ENCODE measurements around the gene SBSN. TPM values are rescaled to one million over a fixed set of nuclear protein-coding genes. Genes with fewer than 3 reads are reported as not detected.

SBSN gene
- total and polyA plus RNA-seq, 12 donors: 0.20 TPM; not detected in 11

DNA sequence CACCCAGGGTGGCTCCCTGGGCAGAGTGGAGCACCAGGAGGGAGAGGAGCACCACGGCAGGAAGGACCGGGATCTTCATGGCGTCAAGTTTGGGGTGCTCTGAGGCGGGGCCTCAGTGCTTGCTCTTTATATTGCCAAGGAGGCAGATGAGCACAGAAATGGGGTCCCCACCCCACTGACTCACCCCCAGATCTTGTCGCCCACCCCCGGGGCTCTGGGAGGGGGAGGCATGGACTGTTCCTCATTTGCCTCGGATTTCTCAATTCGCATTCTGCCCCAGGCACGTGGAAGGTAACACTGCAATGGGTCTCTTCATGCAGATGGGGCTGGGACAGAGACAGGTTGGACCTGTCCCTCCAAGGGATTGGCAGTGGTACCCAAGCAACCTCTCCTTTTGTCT, 37.7 kb downstream of the SBSN start, which contains the start of gene KRTDAP:
KRTDAP (minus strand) TSS at position 101 of the 400 bp plus-strand sequence; CDS start at position 79, 22 bp downstream.
- H3K36me3 ChIP-seq: no peaks in the 10 kb centered on the region
- WGBS, 2 donors: 79 to 85% methylated on average over 9 of the region's 9 CpGs
- ATAC-seq: no peak
- H3K9me3 ChIP-seq: no peaks in the 10 kb centered on the region
- no peak for DNase-seq
- TF ChIP-seq, protein P1, sequence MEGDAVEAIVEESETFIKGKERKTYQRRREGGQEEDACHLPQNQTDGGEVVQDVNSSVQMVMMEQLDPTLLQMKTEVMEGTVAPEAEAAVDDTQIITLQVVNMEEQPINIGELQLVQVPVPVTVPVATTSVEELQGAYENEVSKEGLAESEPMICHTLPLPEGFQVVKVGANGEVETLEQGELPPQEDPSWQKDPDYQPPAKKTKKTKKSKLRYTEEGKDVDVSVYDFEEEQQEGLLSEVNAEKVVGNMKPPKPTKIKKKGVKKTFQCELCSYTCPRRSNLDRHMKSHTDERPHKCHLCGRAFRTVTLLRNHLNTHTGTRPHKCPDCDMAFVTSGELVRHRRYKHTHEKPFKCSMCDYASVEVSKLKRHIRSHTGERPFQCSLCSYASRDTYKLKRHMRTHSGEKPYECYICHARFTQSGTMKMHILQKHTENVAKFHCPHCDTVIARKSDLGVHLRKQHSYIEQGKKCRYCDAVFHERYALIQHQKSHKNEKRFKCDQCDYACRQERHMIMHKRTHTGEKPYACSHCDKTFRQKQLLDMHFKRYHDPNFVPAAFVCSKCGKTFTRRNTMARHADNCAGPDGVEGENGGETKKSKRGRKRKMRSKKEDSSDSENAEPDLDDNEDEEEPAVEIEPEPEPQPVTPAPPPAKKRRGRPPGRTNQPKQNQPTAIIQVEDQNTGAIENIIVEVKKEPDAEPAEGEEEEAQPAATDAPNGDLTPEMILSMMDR (IDR thresholded peaks at IDR 0.05): no peak
- intact Hi-C loops (cut with DNase I): loop anchor here in 3 of 10 donors (5.0 to 10.0 kb wide), 3 partner anchors 136 to 216 kb away; partner anchors contain the start of gene FFAR3 (in 1 of the 3)
- peaks cover 0 to 4% (median 3%) of the 10 kb centered on the region in 9 donors for H3K4me1 ChIP-seq
- H3K4me3 ChIP-seq: no peak within 1 kb of the TSS
- H3K27ac ChIP-seq: no peak within 1 kb of the TSS
- H3K27me3 ChIP-seq: peaks cover 0 to 34% (median 15%) of the 10 kb centered on the region in 7 donors

DNA sequence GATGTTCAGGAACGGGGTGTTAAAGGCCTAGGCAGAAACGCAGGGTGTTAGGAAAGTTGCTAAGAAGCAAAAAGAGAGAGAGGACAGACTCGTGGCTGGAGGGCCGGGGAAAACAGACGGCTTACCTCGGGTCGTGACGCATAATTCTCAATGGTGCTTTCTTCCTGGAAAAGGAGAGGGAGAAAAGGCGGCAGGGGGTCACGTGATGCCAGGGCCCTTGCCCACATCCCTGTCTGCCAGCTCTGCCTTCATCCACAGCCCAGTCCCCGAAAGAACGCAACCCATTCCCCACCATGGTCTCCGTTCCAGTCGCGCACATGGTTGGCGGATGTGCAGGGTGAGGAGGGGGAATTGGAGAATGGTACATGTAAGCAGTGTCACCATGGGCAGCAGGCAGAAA, 39.4 kb downstream of the SBSN start:
- Histone ChIP-seq H3K9me3 (no peaks in the 10 kb centered on the region), H3K4me1 (no peaks in the 10 kb centered on the region), H3K4me3 (no peak overlapping the region), H3K27ac (no peak overlapping the region), H3K36me3 (no peaks in the 10 kb centered on the region), H3K27me3 (peaks cover 0 to 34% (median 15%) of the 10 kb centered on the region in 7 donors)
- TF ChIP-seq, protein P1 (IDR thresholded peaks at IDR 0.05): no peak
- DNase-seq (no peak), ATAC-seq (no peak)
- intact Hi-C loops (cut with DNase I): no loop called here
- 86 to 92% methylated on average over 16 of the region's 16 CpGs for WGBS, 2 donors

DNA sequence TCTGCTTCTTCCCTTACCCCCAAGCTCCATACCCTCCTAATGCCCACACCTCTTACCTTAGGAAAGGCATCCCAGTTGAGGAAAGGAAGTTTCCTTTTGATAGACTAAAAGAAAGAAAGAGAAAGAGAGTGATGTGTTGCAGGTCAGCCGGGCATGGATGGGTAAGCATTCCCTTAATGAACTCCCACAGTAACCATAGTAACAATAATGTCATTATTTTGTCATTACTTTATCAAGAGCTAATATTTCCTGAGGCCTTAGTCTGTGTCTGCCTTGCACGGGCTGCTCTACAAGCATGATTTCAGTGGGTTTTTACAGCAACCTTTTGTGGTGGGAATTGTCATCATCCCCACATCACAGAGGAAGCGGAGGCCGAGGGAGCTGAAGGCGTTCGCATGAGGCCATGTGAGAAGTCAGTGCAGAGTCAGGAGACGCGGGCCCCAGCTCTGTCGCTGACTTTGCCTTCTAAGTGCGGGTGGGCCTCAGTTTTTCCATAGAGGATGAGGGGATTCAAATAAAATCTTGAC, 40.4 kb downstream of the SBSN start:
- Histone ChIP-seq H3K27me3 (peaks cover 0 to 34% (median 15%) of the 10 kb centered on the region in 7 donors), H3K4me1 (no peaks in the 10 kb centered on the region), H3K9me3 (no peaks in the 10 kb centered on the region), H3K4me3 (no peak overlapping the region), H3K27ac (no peak overlapping the region), H3K36me3 (no peaks in the 10 kb centered on the region)
- no peak for ATAC-seq
- TF ChIP-seq, protein P1 (IDR thresholded peaks at IDR 0.05): no peak
- no peak for DNase-seq
- intact Hi-C loops (cut with DNase I): no loop called here
- 84 to 88% methylated on average over 10 of the region's 10 CpGs for WGBS, 2 donors

DNA sequence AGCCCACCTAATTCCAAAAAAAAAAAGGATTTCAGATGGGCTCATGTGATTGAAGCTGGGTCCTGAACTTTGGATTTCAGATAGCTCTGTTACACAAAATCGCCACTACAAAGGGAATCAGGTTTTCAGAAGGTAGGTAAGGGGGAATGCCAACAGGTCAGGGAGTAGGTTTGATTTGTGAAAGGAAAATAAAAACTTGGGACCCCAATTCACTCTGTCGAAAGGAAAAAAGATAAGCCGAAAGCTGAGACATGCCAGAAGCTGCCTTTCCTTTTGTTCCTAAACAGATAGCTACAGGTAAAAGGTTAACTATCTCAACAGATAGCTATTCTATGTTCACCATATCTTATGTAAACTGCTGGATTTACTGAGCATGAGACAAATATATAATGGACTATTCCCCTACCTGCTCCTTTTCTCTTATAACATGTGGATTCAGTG, 41.8 kb downstream of the SBSN start:
- TF ChIP-seq, protein P1 (IDR thresholded peaks at IDR 0.05): no peak
- no peak overlapping the region for H3K27ac ChIP-seq
- DNase-seq (no peak), ATAC-seq (no peak)
- intact Hi-C loops (cut with DNase I): no loop called here
- H3K4me3 ChIP-seq: no peak overlapping the region
- no peaks in the 10 kb centered on the region for H3K36me3 ChIP-seq
- peaks cover 0 to 30% (median 15%) of the 10 kb centered on the region in 7 donors for H3K27me3 ChIP-seq
- H3K9me3 ChIP-seq: no peaks in the 10 kb centered on the region
- no peaks in the 10 kb centered on the region for H3K4me1 ChIP-seq
- 70 to 74% methylated on average over 3 of the region's 3 CpGs for WGBS, 2 donors
